ENCODE data around the gene TTLL11. TPM values are rescaled to one million over a fixed set of nuclear protein-coding genes. Genes with fewer than 3 reads are reported as not detected.

TTLL11 gene
- total RNA-seq, 6 experiments from 2014 or later: 3.2 to 5.2 (median 4.1) TPM

GRCh38 chr9:121912812-121913627 lies 180.1 kb downstream of the TTLL11 start:
- ATAC-seq: no peak
- no peaks in the 10 kb centered on the region for H3K4me1 ChIP-seq

GRCh38 chr9:121910491-121911040 lies 182.5 kb downstream of the TTLL11 start:
- WGBS (ENCODE audit: insufficient coverage, low coverage, low lambda C conversion rate, missing lambda C conversion rate): 57% methylated on average over 4 of the region's 4 CpGs
- H3K9me3 ChIP-seq: no peaks in the 10 kb centered on the region
- TF ChIP-seq CTCF (IDR thresholded peaks at IDR 0.05): no peak
- no peak for TF ChIP-seq POLR2A (IDR thresholded peaks at IDR 0.05)
- H3K27me3 ChIP-seq: no peaks in the 10 kb centered on the region
- no peaks in the 10 kb centered on the region for H3K36me3 ChIP-seq
- H3K4me1 ChIP-seq: no peaks in the 10 kb centered on the region
- DNase-seq (no peak), ATAC-seq (no peak)
- no peak overlapping the region for H3K27ac ChIP-seq
- no peak overlapping the region for H3K4me3 ChIP-seq
- intact Hi-C loops (cut with DNase I): no loop called here

More at GRCh38 chr9:121912812-121913627, 180.1 kb downstream of the TTLL11 start:
- H3K4me3 ChIP-seq: no peak overlapping the region
- H3K27me3 ChIP-seq: no peaks in the 10 kb centered on the region
- no peaks in the 10 kb centered on the region for H3K36me3 ChIP-seq
- no peak for DNase-seq
- TF ChIP-seq CTCF (IDR thresholded peaks at IDR 0.05): no peak
- TF ChIP-seq POLR2A (IDR thresholded peaks at IDR 0.05): no peak
- H3K27ac ChIP-seq: no peak overlapping the region
- intact Hi-C loops (cut with DNase I): no loop called here
- no peaks in the 10 kb centered on the region for H3K9me3 ChIP-seq
- WGBS (ENCODE audit: insufficient coverage, low coverage, low lambda C conversion rate, missing lambda C conversion rate): 75% methylated on average over 4 of the region's 4 CpGs

- no peak overlapping the region for H3K4me3 ChIP-seq
- H3K4me1 ChIP-seq: no peaks in the 10 kb centered on the region
- ATAC-seq (no peak), DNase-seq (no peak)
- WGBS (ENCODE audit: insufficient coverage, low coverage, low lambda C conversion rate, missing lambda C conversion rate): 75% methylated on average over 4 of the region's 5 CpGs
- H3K36me3 ChIP-seq: no peaks in the 10 kb centered on the region
- TF ChIP-seq CTCF (IDR thresholded peaks at IDR 0.05) (no peak), POLR2A (IDR thresholded peaks at IDR 0.05) (no peak)
- H3K27me3 ChIP-seq: no peaks in the 10 kb centered on the region
- H3K9me3 ChIP-seq: no peaks in the 10 kb centered on the region
- H3K27ac ChIP-seq: no peak overlapping the region
- intact Hi-C loops (cut with DNase I): no loop called here
Observed at GRCh38 chr9:121909111-121909510, 184.0 kb downstream of the TTLL11 start.

- no peak for TF ChIP-seq POLR2A (IDR thresholded peaks at IDR 0.05)
- no peak for TF ChIP-seq CTCF (IDR thresholded peaks at IDR 0.05)
- Histone ChIP-seq H3K4me1 (no peaks in the 10 kb centered on the region), H3K27me3 (no peaks in the 10 kb centered on the region), H3K9me3 (no peaks in the 10 kb centered on the region), H3K36me3 (no peaks in the 10 kb centered on the region), H3K4me3 (no peak overlapping the region), H3K27ac (no peak overlapping the region)
- 100% methylated on average over 1 of the region's 1 CpG for WGBS (ENCODE audit: insufficient coverage, low coverage, low lambda C conversion rate, missing lambda C conversion rate)
- DNase-seq (no peak), ATAC-seq (no peak)
- intact Hi-C loops (cut with DNase I): no loop called here
Observed at GRCh38 chr9:121906074-121906870, 186.8 kb downstream of the TTLL11 start.

Measured in right lobe of liver (tissue), 6 donors.